PC-9 (cell line): Measurements from ENCODE around the gene CD99.

Source experiments
- EZH2 ChIP-seq: fragments of 200-600 bp; sonication (generic); IDR thresholded peaks from 2 replicates; pipeline ENCODE4 v1.8.0; 2017; ENCODE audit warnings: antibody characterized with exemption, low read depth
- TF ChIP-seq, protein P1 (sequence below): fragments of 200-600 bp; sonication (generic); conservative IDR thresholded peaks from 2 replicates; pipeline ENCODE4 v1.6.1; 2017; ENCODE audit warnings: mixed run types, antibody characterized with exemption, mild to moderate bottlenecking, moderate library complexity

DNA sequence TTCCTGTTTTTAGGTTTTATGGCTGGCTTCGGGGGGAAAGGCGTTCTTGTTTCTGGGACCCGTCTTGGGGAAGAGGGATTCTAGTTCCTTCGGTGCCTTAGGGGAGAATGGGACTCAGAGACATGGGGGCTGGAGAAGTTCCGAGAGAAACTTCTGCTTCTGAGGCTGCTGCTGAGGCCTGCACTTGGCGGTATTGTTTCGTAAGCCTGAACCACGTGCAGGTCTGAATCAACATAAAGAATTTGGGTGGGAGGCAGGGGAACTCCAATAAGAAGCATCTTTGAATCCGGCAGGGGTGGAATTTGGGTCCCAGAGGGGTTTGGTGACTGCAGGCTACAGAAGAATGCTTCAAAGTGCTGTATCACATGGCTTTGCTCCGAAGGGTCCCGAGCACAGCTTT, 75.8 kb downstream of the CD99 start:
- TF ChIP-seq, protein P1, sequence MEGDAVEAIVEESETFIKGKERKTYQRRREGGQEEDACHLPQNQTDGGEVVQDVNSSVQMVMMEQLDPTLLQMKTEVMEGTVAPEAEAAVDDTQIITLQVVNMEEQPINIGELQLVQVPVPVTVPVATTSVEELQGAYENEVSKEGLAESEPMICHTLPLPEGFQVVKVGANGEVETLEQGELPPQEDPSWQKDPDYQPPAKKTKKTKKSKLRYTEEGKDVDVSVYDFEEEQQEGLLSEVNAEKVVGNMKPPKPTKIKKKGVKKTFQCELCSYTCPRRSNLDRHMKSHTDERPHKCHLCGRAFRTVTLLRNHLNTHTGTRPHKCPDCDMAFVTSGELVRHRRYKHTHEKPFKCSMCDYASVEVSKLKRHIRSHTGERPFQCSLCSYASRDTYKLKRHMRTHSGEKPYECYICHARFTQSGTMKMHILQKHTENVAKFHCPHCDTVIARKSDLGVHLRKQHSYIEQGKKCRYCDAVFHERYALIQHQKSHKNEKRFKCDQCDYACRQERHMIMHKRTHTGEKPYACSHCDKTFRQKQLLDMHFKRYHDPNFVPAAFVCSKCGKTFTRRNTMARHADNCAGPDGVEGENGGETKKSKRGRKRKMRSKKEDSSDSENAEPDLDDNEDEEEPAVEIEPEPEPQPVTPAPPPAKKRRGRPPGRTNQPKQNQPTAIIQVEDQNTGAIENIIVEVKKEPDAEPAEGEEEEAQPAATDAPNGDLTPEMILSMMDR: no peak
- no peak for TF ChIP-seq EZH2
